IMR-90 (cell line): ENCODE results near the gene ACSBG1. TPM values are rescaled to one million over a fixed set of nuclear protein-coding genes. Genes with fewer than 3 reads are reported as not detected.

Source experiments
- ATAC-seq: fragments of 200-7000 bp; cut with Tn5 transposase; 2 replicates; pipeline ENCODE4 v1.9.1; 2020; ENCODE audit warnings: low read depth, mild to moderate bottlenecking, moderate library complexity
- BruUV-seq: library from RNA; stranded (reverse); fragments of 400-500 nt; replicated peaks from 2 replicates; lab custom pipeline; 2021; lab: Mats Ljungman, UMichigan
- CTCF ChIA-PET: fragments of 300-600 bp; formaldehyde crosslinking; extraction: SDS; loops from one replicate; lab custom pipeline; 2021; ENCODE audit warnings: antibody characterized with exemption; lab: Yijun Ruan, JAX
- POLR2A ChIA-PET: fragments of 300-600 bp; sonication (Branson Sonifier 250); formaldehyde crosslinking; loops from one replicate; lab custom pipeline; 2022; ENCODE audit warnings: antibody characterized with exemption; ENCODE audit not compliant: unreplicated experiment; lab: Charles Lee
- DNase-seq: peaks from one replicate; pipeline ENCODE4 v3.0.0; 2013
- H2AFZ ChIP-seq: replicated peaks from 2 replicates; pipeline ENCODE3; 2013; ENCODE audit warnings: low read length, mild to moderate bottlenecking; ENCODE audit not compliant: poor library complexity
- H2AK5ac ChIP-seq: 2 replicates; pipeline ENCODE4 v1.6.1; 2013; ENCODE audit warnings: low read depth, low read length, inconsistent platforms
- H2AK9ac ChIP-seq: replicated peaks from 2 replicates; pipeline ENCODE3; 2013; ENCODE audit warnings: mild to moderate bottlenecking, low read depth, low read length, moderate library complexity; ENCODE audit not compliant: poor library complexity
- H2BK120ac ChIP-seq: 2 replicates; pipeline ENCODE4 v1.6.1; 2013; ENCODE audit warnings: low read depth, low read length, inconsistent platforms
- H2BK15ac ChIP-seq: 3 replicates; pipeline ENCODE4 v1.6.1; 2013; ENCODE audit warnings: low read depth, low read length, inconsistent platforms
- H2BK20ac ChIP-seq: 2 replicates; pipeline ENCODE4 v1.6.1; 2013; ENCODE audit warnings: low read depth, mild to moderate bottlenecking, inconsistent platforms, low read length, moderate library complexity
- H2BK5ac ChIP-seq: 2 replicates; pipeline ENCODE4 v1.6.1; 2013; ENCODE audit warnings: mild to moderate bottlenecking, low read depth, low read length, inconsistent platforms; ENCODE audit not compliant: poor library complexity, severe bottlenecking
- H3K14ac ChIP-seq: replicated peaks from 2 replicates; pipeline ENCODE4 v1.6.1; 2013; ENCODE audit warnings: low read depth, low read length, inconsistent platforms
- H3K18ac ChIP-seq: 2 replicates; pipeline ENCODE4 v1.6.1; 2013; ENCODE audit warnings: low read depth, low read length, control low read depth
- H3K23ac ChIP-seq: 2 replicates; pipeline ENCODE4 v1.6.1; 2013; ENCODE audit warnings: low read depth, low read length, inconsistent platforms
- H3K27ac ChIP-seq: 2 replicates; pipeline ENCODE4 v1.5.1; 2013; ENCODE audit warnings: mild to moderate bottlenecking, control low read depth, low read length; ENCODE audit not compliant: insufficient read depth
- H3K27me3 ChIP-seq: 2 replicates; pipeline ENCODE4 v1.6.1; 2013; ENCODE audit warnings: low read length; ENCODE audit not compliant: control insufficient read depth, insufficient read depth
- H3K36me3 ChIP-seq: 2 replicates; pipeline ENCODE4 v1.6.1; 2013; ENCODE audit warnings: low read length, mixed read lengths; ENCODE audit not compliant: control insufficient read depth, insufficient read depth
- H3K4ac ChIP-seq: 2 replicates; pipeline ENCODE4 v1.6.1; 2013; ENCODE audit warnings: low read depth, low read length, inconsistent platforms
- H3K4me1 ChIP-seq: 2 replicates; pipeline ENCODE4 v1.6.1; 2013; ENCODE audit warnings: low read length, mixed read lengths; ENCODE audit not compliant: control insufficient read depth, insufficient read depth
- H3K4me2 ChIP-seq: 2 replicates; pipeline ENCODE4 v1.6.1; 2013; ENCODE audit warnings: low read depth, mild to moderate bottlenecking, control low read depth, low read length, moderate library complexity
- H3K4me3 ChIP-seq: 2 replicates; pipeline ENCODE4 v1.5.1; 2013; ENCODE audit warnings: low read depth, mild to moderate bottlenecking, control low read depth, low read length, moderate library complexity; ENCODE audit not compliant: insufficient read depth
- H3K56ac ChIP-seq: 2 replicates; pipeline ENCODE4 v1.6.1; 2013; ENCODE audit warnings: low read length, inconsistent platforms; ENCODE audit not compliant: insufficient read depth; ENCODE audit errors: extremely low read depth
- H3K79me1 ChIP-seq, 2 experiments: 2 replicates each; pipeline ENCODE4 v1.6.1; 2013; ENCODE audit warnings: low read length in 2 of 2, inconsistent platforms in 1 of 2, low read depth in 1 of 2
- H3K9ac ChIP-seq: 2 replicates; pipeline ENCODE4 v1.6.1; 2013; ENCODE audit warnings: low read depth, low read length, control low read depth
- H3K9me1 ChIP-seq: 2 replicates; pipeline ENCODE4 v1.6.1; 2013; ENCODE audit warnings: low read length, inconsistent platforms; ENCODE audit not compliant: insufficient read depth
- H3K9me3 ChIP-seq: 2 replicates; pipeline ENCODE4 v1.6.1; 2013; ENCODE audit warnings: low read length; ENCODE audit not compliant: control insufficient read depth, insufficient read depth
- H4K20me1 ChIP-seq: 2 replicates; pipeline ENCODE4 v1.6.1; 2013; ENCODE audit warnings: low read length, inconsistent platforms; ENCODE audit not compliant: insufficient read depth
- H4K5ac ChIP-seq: 2 replicates; pipeline ENCODE4 v1.6.1; 2013; ENCODE audit warnings: mild to moderate bottlenecking, low read depth, low read length, control low read depth
- H4K8ac ChIP-seq, 2 experiments: 2 replicates each; pipeline ENCODE4 v1.6.1; 2013; ENCODE audit warnings: low read depth in 2 of 2, low read length in 2 of 2, control low read depth in 1 of 2, inconsistent platforms in 1 of 2
- H4K91ac ChIP-seq: 2 replicates; pipeline ENCODE4 v1.6.1; 2013; ENCODE audit warnings: low read depth, low read length, inconsistent platforms; ENCODE audit not compliant: insufficient read depth
- BHLHE40 ChIP-seq: fragments of 150-350 bp; IDR thresholded peaks from 2 replicates; pipeline ENCODE4 v1.6.1; 2016; ENCODE audit warnings: mild to moderate bottlenecking, low read depth, low read length
- CEBPB ChIP-seq: IDR thresholded peaks from 2 replicates; pipeline ENCODE4 v1.6.1; 2012; ENCODE audit warnings: low read depth, low read length, improper control_type of control experiment
- CHD1 ChIP-seq: IDR thresholded peaks from 2 replicates; pipeline ENCODE4 v1.6.1; 2012; ENCODE audit warnings: low read depth, low read length, improper control_type of control experiment
- FOS ChIP-seq: fragments of 150-350 bp; IDR thresholded peaks from 2 replicates; pipeline ENCODE4 v1.6.1; 2016; ENCODE audit warnings: low read depth, low read length
- MAFK ChIP-seq: IDR thresholded peaks from 2 replicates; pipeline ENCODE4 v1.6.1; 2012; ENCODE audit warnings: low read depth, low read length, improper control_type of control experiment
- MAZ ChIP-seq: IDR thresholded peaks from 2 replicates; pipeline ENCODE4 v1.6.1; 2012; ENCODE audit warnings: low read depth, mild to moderate bottlenecking, low read length, improper control_type of control experiment, moderate library complexity, borderline replicate concordance
- MXI1 ChIP-seq: IDR thresholded peaks from 2 replicates; pipeline ENCODE4 v1.6.1; 2012; ENCODE audit warnings: low read depth, mild to moderate bottlenecking, low read length, moderate library complexity, borderline replicate concordance
- NFE2L2 ChIP-seq: fragments of 150-350 bp; IDR thresholded peaks from 2 replicates; pipeline ENCODE4 v1.6.1; 2016; ENCODE audit warnings: low read depth, mild to moderate bottlenecking, low read length
- POLR2A ChIP-seq: IDR thresholded peaks from 2 replicates; pipeline ENCODE4 v1.6.1; 2012; ENCODE audit warnings: mild to moderate bottlenecking, low read depth, low read length
- RAD21 ChIP-seq: IDR thresholded peaks from 2 replicates; pipeline ENCODE4 v1.6.1; 2012; ENCODE audit warnings: low read length, improper control_type of control experiment
- RCOR1 ChIP-seq: IDR thresholded peaks from 2 replicates; pipeline ENCODE4 v1.6.1; 2012; ENCODE audit warnings: mild to moderate bottlenecking, low read length, improper control_type of control experiment; ENCODE audit not compliant: insufficient replicate concordance
- RFX5 ChIP-seq: IDR thresholded peaks from 2 replicates; pipeline ENCODE4 v1.8.0; 2012; ENCODE audit warnings: low read depth, mild to moderate bottlenecking, low read length, moderate library complexity
- SMC3 ChIP-seq: fragments of 150-350 bp; IDR thresholded peaks from 2 replicates; pipeline ENCODE4 v1.6.1; 2016; ENCODE audit warnings: low read depth, mild to moderate bottlenecking, antibody characterized with exemption, low read length, moderate library complexity
- USF2 ChIP-seq: fragments of 150-350 bp; IDR thresholded peaks from 2 replicates; pipeline ENCODE4 v1.6.1; 2017; ENCODE audit warnings: mild to moderate bottlenecking, antibody characterized with exemption, low read length, low read depth
- WGBS, 2 experiments: methylation state at CpG; one replicate each; pipeline versions ENCODE4 v1.1.5 to v1.1.7; 2013; ENCODE audit warnings: missing lambda C conversion rate in 2 of 2; ENCODE audit not compliant: insufficient read length in 1 of 2; ENCODE audit errors: extremely low coverage in 2 of 2; 5-methylcytosine and 5-hydroxymethylcytosine counted together
- dilution Hi-C: fragments of 300-500 bp; cut with HindIII; formaldehyde crosslinking; loops from one replicate; pipeline ENCODE4 v1.14.3; 2018; ENCODE audit warnings: low sequenced_read_pairs; ENCODE audit not compliant: unreplicated experiment
- in situ Hi-C: fragments of 300-500 bp; cut with MboI; formaldehyde crosslinking; loops from 3 replicates; pipeline ENCODE4 v1.14.3; 2019; ENCODE audit warnings: low sequenced_read_pairs, inconsistent platforms, mixed read lengths
- intact Hi-C: fragments of 100-400 bp; cut with micrococcal nuclease; formaldehyde crosslinking; loops from 2 replicates; pipeline ENCODE4 v1.10.0; 2022
- polyA plus RNA-seq, 3 experiments: library from polyadenylated mRNA; depleted of rRNA; stranded (reverse); fragments of >200 nt; gene quantifications; 2 replicates each; pipeline ENCODE4 v1.2.3, GENCODE V29; 2012; ENCODE audit warnings: low replicate concordance in 1 of 3
- total RNA-seq: library from RNA; depleted of rRNA; stranded (reverse); fragments of >200 nt; gene quantifications from 2 replicates; pipeline ENCODE4 v1.2.3, GENCODE V29; 2012
- TF ChIP-seq, protein P1 (sequence below): fragments of 150-350 bp; IDR thresholded peaks from 2 replicates; pipeline ENCODE4 v1.6.1; 2016; ENCODE audit warnings: low read depth, mild to moderate bottlenecking, low read length, moderate library complexity, borderline replicate concordance
- TF ChIP-seq, protein P2 (sequence below): conservative IDR thresholded peaks from 2 replicates; pipeline ENCODE4 v1.5.1; 2012; ENCODE audit warnings: mild to moderate bottlenecking, low read depth, low read length, improper control_type of control experiment

The ACSBG1 gene
- total and polyA plus RNA-seq, 2 of the 4 experiments (the other 2 are of a cell fraction) = 0.02 TPM; not detected in 1

- Histone ChIP-seq H3K79me1 (no peaks in the 10 kb centered on the region), H2BK20ac (no peak overlapping the region), H3K4me2 (no peak overlapping the region), H2AK5ac (no peak overlapping the region), H3K4ac (no peak overlapping the region), H2BK120ac (no peak overlapping the region), H3K36me3 (no peaks in the 10 kb centered on the region), H2BK5ac (no peak overlapping the region), H3K23ac (no peak overlapping the region), H3K9ac (no peak overlapping the region), H3K9me1 (no peaks in the 10 kb centered on the region), H2BK15ac (no peak overlapping the region), H3K14ac (no peak overlapping the region), H4K8ac (no peak overlapping the region), H4K20me1 (no peaks in the 10 kb centered on the region), H3K4me3 (no peak overlapping the region), H3K4me1 (no peaks in the 10 kb centered on the region), H4K91ac (no peak overlapping the region), H3K18ac (no peak overlapping the region), H4K5ac (no peak overlapping the region), H2AFZ (no peak overlapping the region), H3K27me3 (peaks cover 24% of the 10 kb centered on the region), H2AK9ac (no peak overlapping the region), H3K9me3 (peaks cover 2% of the 10 kb centered on the region; the same call in 1 of the 2 replicates), H3K56ac (no peak overlapping the region), H3K27ac (no peak overlapping the region)
- in situ Hi-C loops = no loop called here
- dilution Hi-C loops = no loop called here
- CTCF ChIA-PET = no interaction called here
- WGBS, 2 experiments = 74% methylated on average over 3 of the region's 15 CpGs; no CpG with 5 or more reads in 1 of the 2 experiments
- intact Hi-C loops = no loop called here
- TF ChIP-seq CEBPB (no peak), POLR2A (no peak), CHD1 (no peak), BHLHE40 (no peak), MXI1 (no peak), MAZ (no peak), RAD21 (no peak), USF2 (no peak), RCOR1 (no peak), SMC3 (no peak), RFX5 (no peak), FOS (no peak), MAFK (no peak), NFE2L2 (no peak)
- TF ChIP-seq, protein P1, sequence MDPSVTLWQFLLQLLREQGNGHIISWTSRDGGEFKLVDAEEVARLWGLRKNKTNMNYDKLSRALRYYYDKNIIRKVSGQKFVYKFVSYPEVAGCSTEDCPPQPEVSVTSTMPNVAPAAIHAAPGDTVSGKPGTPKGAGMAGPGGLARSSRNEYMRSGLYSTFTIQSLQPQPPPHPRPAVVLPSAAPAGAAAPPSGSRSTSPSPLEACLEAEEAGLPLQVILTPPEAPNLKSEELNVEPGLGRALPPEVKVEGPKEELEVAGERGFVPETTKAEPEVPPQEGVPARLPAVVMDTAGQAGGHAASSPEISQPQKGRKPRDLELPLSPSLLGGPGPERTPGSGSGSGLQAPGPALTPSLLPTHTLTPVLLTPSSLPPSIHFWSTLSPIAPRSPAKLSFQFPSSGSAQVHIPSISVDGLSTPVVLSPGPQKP = no peak
- TF ChIP-seq, protein P2, sequence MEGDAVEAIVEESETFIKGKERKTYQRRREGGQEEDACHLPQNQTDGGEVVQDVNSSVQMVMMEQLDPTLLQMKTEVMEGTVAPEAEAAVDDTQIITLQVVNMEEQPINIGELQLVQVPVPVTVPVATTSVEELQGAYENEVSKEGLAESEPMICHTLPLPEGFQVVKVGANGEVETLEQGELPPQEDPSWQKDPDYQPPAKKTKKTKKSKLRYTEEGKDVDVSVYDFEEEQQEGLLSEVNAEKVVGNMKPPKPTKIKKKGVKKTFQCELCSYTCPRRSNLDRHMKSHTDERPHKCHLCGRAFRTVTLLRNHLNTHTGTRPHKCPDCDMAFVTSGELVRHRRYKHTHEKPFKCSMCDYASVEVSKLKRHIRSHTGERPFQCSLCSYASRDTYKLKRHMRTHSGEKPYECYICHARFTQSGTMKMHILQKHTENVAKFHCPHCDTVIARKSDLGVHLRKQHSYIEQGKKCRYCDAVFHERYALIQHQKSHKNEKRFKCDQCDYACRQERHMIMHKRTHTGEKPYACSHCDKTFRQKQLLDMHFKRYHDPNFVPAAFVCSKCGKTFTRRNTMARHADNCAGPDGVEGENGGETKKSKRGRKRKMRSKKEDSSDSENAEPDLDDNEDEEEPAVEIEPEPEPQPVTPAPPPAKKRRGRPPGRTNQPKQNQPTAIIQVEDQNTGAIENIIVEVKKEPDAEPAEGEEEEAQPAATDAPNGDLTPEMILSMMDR = no peak
- BruUV-seq = no TSS peak
- DNase-seq = no peak
- ATAC-seq = no peak
- POLR2A ChIA-PET = no interaction called here
Observed at GRCh38 chr15:78194568-78194925, 39.8 kb downstream of the ACSBG1 start.
